ENCODE results near the gene CRYL1.

- TF ChIP-seq CTCF (IDR thresholded peaks at IDR 0.05) (no peak), EP300 (IDR thresholded peaks at IDR 0.05; ENCODE audit: low read depth) (no peak), POLR2A (IDR thresholded peaks at IDR 0.05) (no peak), POLR2AphosphoS5 (IDR thresholded peaks at IDR 0.05) (no peak)
Measured at GRCh38 chr13:20460761-20461160, 64.9 kb downstream of the CRYL1 start.

All from transverse colon (tissue), 4 donors.